Muscle of arm (tissue), 12 donors: Measurements from ENCODE around the gene TMEM62. TPM values are rescaled to one million over a fixed set of nuclear protein-coding genes. Genes with fewer than 3 reads are reported as not detected.
A peak's percentile ranks its signal among the peaks of the same experiment; 100 is the strongest.
"Not testable (repeated sequence)": the region's sequence is repeated elsewhere in the genome, so short reads cannot be mapped to it uniquely, and the experiment has no call there.

ENCODE experiments used
- DNase-seq: peaks from one replicate; pipeline ENCODE4 v3.0.0-alpha.2; 2013
- polyA plus RNA-seq, 12 donors: library from polyadenylated mRNA; unstranded; fragments of 120-200 nt; gene quantifications; one replicate each; pipeline ENCODE4 v1.2.1, GENCODE V29; 2013; ENCODE audit not compliant: insufficient read length in 12 of 12

TMEM62 gene
- polyA plus RNA-seq, 12 donors = 6.2 to 14.1 (median 8.7) TPM; not detected in 1

DNA sequence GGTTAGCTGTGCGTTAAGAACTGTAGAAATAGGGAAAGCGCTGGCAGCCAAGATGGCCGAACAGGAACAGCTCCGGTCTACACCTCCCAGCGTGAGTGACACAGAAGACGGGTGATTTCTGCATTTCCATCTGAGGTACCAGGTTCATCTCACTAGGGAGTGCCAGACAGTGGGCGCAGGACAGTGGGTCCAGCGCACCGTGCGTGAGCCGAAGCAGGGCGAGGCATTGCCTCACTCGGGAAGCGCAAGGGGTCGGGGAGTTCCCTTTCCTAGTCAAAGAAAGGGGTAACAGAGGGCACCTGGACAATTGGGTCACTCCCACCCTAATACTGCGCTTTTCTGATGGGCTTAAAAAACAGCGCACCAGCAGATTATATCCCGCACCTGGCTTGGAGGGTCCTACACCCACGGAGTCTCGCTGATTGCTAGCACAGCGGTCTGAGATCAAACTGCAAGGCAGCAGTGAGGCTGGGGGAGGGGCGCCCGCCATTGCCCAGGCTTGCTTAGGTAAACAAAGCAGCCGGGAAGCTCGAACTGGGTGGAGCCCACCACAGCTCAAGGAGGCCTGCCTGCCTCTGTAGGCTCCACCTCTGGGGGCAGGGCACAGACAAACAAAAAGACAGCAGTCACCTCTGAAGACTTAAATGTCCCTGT, 42.4 kb downstream of the TMEM62 start:
- not testable (repeated sequence) for DNase-seq

DNA sequence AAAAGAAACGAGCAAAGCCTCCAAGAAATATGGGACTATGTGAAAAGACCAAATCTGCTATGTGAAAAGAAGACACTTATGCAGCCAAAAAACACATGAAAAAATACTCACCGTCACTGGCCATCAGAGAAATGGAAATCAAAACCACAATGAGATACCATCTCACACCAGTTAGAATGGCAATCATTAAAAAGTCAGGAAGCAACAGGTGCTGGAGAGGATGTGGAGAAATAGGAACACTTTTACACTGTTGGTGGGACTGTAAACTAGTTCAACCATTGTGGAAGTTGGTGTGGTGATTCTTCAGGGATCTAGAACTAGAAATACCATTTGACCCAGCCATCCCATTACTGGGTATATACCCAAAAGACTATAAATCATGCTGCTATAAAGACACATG, 43.8 kb downstream of the TMEM62 start:
- not testable (repeated sequence) for DNase-seq

DNA sequence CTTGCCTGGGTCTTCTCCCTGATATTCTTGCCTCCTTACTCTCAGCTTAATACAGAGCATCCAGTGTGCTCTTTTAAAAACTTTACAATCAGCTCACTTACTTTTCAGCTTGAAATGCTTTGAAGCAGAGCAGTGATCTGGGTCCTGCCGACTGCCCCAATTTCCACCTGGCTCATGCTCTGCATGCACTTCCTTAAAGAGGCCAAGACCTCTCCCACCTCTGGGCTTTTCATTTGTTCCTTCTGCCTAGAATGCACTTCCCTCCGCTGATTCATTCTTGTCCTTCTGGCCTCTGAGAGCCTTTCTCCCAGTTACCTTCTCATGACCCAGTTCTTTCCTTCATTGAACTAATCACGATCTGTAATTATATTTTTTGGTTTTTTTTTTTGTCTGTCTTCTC, 49.9 kb downstream of the TMEM62 start:
- no peak for DNase-seq

DNA sequence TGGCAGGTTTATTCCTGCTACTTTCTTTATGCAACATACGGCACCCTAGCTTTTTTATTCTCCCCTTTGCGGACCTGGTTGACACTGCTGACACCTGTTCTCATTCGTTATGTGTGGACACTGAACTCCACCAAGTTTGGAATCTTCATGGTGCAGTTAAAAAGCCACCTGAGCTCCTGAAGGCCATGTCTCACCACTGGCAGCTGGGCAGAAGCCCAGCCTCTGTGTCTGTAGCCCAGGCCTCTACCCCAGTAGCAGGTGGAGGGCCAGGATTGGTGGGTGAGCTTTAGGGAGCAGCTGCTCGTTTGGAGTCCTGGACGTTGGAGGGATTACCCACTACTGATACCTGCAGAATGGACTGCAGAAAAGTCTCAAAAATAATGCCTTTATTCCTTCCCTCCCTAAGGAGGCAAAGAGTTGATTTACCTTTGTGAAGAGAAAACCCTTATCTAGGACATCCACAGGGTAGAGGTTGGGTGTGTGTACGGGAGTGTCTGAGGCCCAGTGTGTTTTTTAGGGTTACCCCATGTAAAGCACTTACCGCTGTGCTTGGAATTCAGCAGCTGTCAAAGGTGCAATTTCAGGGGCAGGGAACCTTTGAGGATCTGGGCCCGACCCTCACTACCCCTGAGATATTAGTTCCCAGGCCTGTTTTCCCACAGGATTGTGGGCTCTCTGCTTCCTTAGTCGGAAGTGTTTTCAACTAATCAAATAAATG, 51.2 kb downstream of the TMEM62 start:
- DNase-seq = no peak

DNA sequence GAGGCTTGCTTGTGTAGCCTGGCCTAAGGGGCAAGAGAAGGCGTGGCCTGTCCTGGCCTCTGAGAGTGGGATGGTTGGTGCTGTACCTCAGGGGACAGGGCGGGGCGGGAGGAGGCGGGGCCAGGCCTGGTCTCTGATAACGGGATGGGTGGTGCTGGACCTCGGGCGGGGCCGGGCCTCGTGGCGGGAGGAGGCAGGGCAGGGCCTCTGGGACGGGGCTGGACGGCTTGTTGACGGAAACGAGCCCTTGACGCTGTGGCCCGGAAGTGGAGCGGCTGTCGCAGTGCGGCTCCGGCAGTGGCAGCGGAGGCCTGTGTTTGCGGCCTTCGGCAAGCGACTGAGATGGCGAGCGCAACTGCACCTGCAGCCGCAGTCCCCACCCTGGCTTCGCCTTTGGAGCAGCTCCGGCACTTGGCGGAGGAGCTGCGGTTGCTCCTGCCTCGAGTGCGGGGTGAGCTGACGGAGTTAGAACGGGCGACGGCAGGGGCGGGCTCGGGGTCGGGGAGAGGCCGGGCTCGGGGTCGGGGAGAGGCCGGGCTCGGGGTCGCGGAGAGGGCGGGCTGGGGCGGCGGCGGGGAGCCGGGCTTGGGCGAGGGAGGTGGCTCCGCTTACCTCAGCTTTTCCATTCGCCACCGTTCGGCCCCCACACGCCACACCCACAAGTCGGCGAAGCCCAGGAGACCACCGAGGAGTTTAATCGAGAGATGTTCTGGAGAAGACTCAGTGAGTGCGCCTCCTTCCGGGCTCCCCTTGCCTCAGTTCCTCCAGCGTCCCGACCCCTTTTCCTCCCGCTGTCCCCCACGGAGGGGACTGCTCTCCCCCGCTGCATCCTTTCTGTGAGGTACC, 52.0 kb downstream of the TMEM62 start, which contains the start of gene CCNDBP1:
CCNDBP1 (plus strand) TSS at position 247 of the 846 bp plus-strand sequence; CDS start at position 343, 96 bp downstream.
- peak; percentile 65 for DNase-seq

DNA sequence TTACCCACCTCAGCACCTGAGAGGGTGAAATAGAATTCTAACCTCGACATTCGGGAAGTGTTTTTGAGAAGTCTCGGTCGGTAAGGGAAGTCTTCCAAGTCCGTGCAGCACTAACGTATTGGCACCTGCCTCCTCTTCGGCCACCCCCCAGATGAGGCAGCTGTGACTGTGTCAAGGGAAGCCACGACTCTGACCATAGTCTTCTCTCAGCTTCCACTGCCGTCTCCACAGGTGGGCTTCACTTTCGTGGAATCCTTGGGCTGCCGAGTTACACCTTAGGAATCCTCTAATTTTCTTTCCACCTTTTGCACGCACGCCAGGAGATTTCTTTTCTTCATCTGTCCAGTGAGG, 52.6 kb downstream of the TMEM62 start:
- no peak for DNase-seq

DNA sequence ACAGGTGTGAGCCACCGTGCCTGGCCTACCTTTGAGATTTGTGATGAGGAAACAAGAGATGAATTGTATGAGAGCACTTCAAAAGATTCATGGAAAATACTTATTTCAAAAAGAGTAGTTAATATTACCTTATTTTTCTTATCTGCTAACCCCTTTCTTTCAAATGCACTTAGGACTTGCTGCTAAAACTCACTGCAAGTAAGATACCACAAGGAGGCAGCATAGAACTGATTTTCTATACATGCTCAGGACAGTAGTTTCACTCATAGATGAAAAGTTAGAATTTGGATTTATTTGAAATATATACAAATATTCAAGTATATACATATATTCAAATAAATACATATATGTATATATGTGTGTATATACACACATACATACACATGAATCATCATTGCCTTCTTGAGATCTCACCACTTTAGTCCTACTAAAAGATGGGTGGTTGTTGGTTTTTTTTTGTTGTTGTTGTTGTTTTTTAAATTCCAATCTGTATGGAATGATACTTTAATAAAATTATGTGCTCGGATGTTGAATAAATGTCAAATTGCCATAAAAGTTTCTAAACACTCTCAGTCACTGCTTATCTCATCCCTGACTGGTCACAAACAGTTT, 54.3 kb downstream of the TMEM62 start:
- peak; percentile 24 for DNase-seq

DNA sequence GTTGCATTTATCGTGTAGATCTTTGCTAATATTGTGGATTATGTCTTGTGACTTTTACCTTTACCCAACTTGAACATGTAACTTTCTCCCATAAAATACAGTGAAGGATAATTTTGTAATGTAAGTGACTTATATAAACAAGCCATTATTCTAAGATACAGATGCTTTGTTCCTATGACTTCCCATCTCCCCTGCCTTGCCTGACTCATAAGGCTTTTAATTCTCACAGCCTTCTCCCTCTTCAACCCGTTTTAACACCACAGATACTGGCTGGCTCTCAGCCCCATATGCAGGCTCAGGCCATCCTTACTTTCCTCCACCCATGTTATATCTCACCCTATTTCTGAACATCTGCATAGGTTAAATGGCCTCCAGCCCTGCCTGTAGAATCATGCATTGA, 55.9 kb downstream of the TMEM62 start:
- no peak for DNase-seq

DNA sequence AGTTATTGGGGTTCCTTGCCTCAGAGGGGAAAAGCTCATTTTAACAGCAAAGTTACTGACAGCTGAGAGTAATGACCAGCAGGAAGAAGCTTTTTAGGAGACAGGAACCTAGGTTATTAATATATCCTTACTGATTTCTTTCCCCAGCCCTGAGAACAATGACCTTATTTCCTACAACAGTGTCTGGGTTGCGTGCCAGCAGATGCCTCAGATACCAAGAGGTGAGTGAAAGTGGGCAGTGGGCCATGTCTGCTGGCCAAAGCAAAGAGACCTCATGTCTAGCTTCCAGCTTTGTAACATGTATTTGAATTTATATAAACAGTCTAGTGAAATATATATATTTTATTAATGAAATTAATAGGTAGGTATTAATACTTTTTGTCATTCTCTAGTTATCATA, 56.8 kb downstream of the TMEM62 start:
- no peak for DNase-seq

DNA sequence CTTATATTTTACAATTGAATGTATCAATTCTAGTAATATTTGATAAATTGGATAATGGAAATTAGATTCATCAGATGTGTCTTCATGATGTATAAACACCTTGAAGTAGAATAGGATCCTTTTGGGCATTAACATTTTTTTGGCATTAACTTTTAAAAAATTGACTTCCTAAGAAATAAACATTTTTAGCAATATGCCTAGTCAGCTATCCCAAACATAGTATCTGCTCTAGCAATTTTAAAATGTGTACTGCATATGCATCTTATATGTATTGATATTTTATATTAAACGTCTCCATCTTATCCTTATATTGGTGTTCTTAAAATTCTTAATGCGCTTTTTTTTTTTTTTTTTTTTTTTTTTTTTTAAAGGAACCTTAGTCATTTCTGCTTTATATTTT, 60.3 kb downstream of the TMEM62 start:
- DNase-seq = no peak

DNA sequence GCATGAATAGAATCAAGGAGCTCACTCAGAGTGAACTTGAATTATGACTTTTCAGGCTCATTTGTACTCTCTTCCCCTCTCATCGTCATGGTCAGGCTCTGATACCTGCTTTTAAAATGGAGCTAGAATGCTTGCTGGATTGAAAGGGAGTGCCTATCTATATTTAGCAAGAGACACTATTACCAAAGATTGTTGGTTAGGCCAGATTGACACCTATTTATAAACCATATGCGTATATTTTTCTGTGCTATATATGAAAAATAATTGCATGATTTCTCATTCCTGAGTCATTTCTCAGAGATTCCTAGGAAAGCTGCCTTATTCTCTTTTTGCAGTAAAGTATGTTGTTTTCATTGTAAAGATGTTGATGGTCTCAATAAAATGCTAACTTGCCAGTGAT, 61.4 kb downstream of the TMEM62 start:
- no peak for DNase-seq

DNA sequence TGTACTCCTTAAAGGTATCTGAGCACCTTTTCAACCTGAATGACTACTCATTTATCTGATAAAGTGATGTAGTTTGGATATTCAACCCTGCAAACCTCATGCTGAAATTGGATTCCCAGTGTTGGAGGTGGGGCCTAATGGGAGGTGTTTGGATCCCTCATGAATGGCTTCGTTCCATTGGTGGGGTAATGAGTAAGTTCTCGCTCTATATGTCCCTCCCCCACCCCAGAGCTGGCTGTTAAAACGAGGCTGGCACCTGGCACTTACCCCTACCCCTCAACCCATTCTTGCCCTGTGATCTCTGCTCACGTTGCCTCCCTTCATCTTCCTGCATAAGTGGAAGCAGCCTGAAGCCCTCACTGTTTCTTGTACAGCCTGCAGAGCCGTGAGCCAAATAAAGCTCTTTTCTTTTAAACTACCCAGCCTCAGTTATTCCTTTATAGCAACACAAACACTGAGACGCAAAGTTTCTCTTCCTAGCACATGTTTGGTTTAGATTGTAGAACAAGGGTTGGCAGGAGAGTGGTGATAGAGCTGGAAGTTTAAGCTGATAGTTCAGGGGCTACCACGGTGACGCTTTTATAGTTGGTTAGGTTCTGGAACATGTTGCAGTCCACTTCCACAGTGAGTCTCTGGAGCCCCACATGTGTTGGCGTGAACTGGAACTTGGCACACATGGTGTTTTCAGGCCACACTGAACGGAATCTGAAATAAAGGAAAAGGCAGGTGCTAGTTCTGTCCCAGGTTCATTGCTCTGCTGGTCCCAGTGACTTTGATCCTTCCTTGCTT, 63.6 kb downstream of the TMEM62 start:
- no peak for DNase-seq

DNA sequence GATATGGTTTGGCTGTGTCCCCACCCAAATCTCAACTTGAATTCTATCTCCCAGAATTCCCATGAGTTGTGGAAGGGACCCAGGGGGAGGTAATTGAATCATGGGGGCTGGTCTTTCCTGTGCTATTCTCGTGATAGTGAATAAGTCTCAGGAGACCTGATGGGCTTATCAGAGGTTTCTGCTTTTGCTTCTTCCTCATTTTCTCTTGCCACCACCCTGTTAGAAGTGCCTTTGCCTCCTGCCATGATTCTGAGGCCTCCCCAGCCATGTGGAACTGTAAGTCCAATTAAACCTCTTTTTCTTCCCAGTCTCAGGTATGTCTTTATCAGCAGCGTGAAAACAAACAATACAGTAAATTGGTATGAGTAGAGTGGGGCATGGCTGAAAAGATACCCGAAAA, 64.4 kb downstream of the TMEM62 start:
- DNase-seq = not testable (repeated sequence)

DNA sequence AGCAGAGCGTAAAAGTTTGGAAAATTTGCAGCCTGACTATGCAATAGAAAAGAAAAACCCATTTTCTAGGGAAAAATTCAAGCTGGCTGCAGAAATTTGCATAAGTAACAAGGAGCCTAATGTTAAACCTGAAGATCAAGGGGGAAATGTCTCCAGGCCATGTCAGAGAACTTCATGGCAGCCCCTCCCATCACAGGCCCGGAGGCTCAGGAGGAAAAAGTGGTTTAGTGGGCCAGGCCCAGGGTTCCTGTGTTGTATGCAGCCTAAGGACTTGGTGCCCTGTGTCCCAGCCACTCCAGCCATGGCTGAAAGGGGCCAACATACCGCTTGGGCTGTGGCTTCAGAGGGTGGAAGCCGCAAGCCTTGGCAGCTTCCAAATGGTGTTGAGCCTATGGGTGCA, 65.2 kb downstream of the TMEM62 start:
- not testable (repeated sequence) for DNase-seq

DNA sequence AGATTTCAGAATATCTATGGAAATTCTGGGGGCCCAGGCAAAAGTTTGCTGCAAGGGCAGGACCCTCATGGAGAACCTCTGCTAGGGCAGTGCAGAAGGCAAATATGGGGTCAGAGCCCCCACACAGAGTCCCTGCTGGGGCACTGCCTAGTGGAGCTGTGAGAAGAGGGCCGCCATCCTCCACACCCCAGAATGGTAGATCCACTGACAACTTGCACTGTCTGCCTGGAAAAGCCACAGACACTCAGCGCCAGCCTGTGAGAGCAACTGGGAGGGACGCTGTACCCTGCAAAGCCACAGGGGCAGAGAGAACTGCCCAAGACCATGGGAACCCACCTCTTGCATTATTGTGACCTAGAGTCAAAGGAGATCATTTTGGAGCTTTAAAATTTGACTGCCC, 65.6 kb downstream of the TMEM62 start:
- no peak for DNase-seq

DNA sequence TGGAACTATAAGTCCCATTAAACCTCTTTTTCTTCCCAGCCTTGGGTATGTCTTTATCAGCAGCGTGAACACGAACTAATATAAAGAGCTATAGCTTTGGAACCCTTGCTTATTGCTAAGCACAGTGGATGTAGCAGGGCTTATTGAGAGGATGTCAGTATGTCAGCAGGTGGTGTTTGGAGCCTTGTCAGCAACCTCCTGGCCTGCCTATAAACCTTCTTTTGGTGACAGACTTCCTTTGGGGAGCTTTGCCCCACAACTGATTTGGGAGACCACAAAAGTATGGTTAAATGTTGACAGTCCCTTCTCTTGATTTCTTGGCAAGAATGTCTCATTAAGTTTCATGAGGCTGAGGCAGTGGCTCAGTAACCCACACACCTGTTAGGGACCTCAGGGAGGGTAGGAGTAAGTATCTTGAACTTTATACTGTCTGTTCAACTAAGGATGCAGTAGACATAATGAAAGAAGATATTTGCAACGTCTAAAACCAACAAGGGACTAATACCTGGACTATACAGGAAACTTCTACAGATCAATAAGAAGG, 66.6 kb downstream of the TMEM62 start:
- no peak for DNase-seq

DNA sequence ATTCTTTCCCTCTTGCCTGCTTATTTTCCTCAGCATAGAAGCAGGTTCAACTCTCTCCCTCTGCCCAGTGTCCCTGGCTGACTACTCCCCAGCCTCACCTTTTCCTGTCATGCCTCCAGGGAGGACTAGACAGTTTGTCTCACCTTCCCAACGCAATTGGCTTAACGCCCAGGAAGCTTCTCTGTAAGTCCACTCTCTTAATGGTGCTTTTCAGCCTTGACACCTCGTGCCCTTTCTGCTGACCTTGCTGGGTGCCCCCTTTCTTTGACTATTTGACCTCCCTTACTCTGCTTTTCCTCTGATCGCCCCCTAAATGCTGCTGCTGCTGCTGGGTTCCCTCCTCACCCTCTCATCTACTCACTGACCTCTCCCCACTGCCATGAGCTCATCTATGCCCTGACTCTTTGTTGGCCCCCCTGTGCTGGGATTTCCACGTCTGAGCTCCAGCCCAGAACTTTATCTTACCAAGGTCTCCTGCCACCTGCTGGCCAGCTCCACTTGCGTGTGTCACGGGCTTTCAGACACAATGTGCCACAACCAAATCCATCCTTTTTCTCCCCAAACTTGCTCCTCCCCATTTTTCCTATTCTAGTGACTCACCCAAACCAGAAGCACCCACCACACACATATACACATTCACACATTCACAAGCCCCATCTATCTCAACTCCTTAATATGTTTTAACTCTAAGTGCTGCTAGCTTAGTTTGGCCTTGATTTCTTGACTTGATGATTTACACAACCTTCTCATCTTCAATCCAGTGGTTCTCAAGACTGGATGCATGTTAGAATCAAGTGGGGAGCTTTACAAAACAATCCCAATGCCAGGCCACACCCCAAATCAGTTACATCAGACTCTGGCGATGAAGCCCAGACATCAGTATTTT, 70.9 kb downstream of the TMEM62 start:
- DNase-seq = peak; percentile 13

DNA sequence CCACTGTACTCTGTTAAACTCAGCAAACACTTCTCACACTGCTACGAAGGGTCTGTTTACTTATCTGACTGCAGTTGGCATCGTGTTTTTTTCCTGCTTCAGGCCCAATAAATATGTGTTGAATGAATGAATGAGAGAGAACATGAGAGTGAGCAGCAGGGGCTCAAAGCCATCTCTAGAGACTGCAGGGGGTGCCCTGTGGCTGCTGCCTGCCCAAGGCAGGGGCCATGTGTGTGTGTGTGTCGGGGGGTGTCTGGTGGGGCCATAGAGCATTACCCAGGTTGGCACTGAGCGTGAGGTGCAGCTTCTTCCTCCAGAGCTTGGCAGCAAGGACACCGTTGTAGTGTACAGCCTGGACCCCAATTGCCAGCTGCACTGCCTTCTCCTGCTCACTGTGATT, 72.7 kb downstream of the TMEM62 start:
- no peak for DNase-seq

DNA sequence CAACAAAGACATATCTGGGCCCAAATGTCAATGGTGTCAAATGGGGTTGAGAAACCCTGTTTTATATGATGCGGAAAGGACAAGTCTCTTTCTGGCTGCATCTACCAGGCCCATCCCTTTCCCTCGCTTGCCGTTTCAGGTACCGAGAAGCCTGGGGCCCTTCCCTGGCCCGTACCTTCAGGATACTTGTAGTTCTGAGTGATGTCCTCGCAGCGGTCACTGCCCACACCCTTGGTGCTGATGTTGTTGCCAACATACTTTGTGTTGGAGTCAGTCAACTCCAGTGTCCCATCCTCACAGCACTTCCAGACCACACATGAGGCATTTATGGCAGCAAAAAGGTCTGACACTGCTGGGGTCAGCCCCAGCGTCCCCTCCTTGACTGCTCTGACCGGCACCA, 73.6 kb downstream of the TMEM62 start:
- no peak for DNase-seq
